ENCODE measurements around the gene IFITM1.
A peak's percentile ranks its signal among the peaks of the same experiment; 100 is the strongest.

Gene IFITM1

GRCh38 chr11:293852-294661 is 19.8 kb upstream of the IFITM1 start:
- no peak for DNase-seq (ENCODE audit: low read depth)

GRCh38 chr11:294780-295179 is 19.1 kb upstream of the IFITM1 start:
- DNase-seq (ENCODE audit: low read depth): no peak

GRCh38 chr11:295351-296170 is 18.3 kb upstream of the IFITM1 start:
- DNase-seq (ENCODE audit: low read depth): no peak

GRCh38 chr11:296171-297050 is 17.4 kb upstream of the IFITM1 start:
- DNase-seq (ENCODE audit: low read depth): no peak

- no peak for DNase-seq (ENCODE audit: low read depth)
Measured at GRCh38 chr11:297051-297585, 16.7 kb upstream of the IFITM1 start.

GRCh38 chr11:297586-298405 is 16.0 kb upstream of the IFITM1 start:
- no peak for DNase-seq (ENCODE audit: low read depth)

- no peak for DNase-seq (ENCODE audit: low read depth)
Measured at GRCh38 chr11:298406-299065, 15.3 kb upstream of the IFITM1 start.

- no peak for DNase-seq (ENCODE audit: low read depth)
Measured at GRCh38 chr11:299081-299891, 14.6 kb upstream of the IFITM1 start, which contains the start of gene IFITM5. Gene IFITM5 (minus strand): TSS chr11:299526. CDS start chr11:299490, 36 bp downstream.

- DNase-seq (ENCODE audit: low read depth): no peak
Measured at GRCh38 chr11:299951-300735, 13.7 kb upstream of the IFITM1 start.

- DNase-seq (ENCODE audit: low read depth): no peak
Measured at GRCh38 chr11:303363-303762, 10.5 kb upstream of the IFITM1 start.

- no peak for DNase-seq (ENCODE audit: low read depth)
Measured at GRCh38 chr11:304061-304506, 9.8 kb upstream of the IFITM1 start.

GRCh38 chr11:304915-305843 is 8.7 kb upstream of the IFITM1 start:
- DNase-seq (ENCODE audit: low read depth): no peak

GRCh38 chr11:305844-306211 is 8.0 kb upstream of the IFITM1 start:
- no peak for DNase-seq (ENCODE audit: low read depth)

GRCh38 chr11:306645-307371 is 7.0 kb upstream of the IFITM1 start:
- no peak for DNase-seq (ENCODE audit: low read depth)

- peak; percentile 34 for DNase-seq (ENCODE audit: low read depth)
Measured at GRCh38 chr11:307766-308708, 5.8 kb upstream of the IFITM1 start, which contains the start of gene IFITM2. Gene IFITM2 (plus strand): TSS chr11:307816. CDS start chr11:308193, 377 bp downstream.

All from HS-5 (cell line).